Suprapubic skin (tissue), 4 donors: ENCODE data around the gene VAMP2. TPM values are rescaled to one million over a fixed set of nuclear protein-coding genes. Genes with fewer than 3 reads are reported as not detected.

Experiments used
- DNase-seq, 2 donors: peaks; one replicate each; pipeline ENCODE4 v3.0.0-alpha.2; 2019; ENCODE audit warnings: low spot score in 2 of 2
- H3K27ac ChIP-seq: fragments of 200-600 bp; sonication (generic); one replicate; pipeline ENCODE4 v1.5.1; 2019
- H3K27me3 ChIP-seq: fragments of 200-600 bp; sonication (generic); one replicate; pipeline ENCODE4 v1.5.1; 2019
- H3K36me3 ChIP-seq: fragments of 200-600 bp; sonication (generic); one replicate; pipeline ENCODE4 v1.5.1; 2019
- H3K4me1 ChIP-seq: fragments of 200-600 bp; sonication (generic); one replicate; pipeline ENCODE4 v1.5.1; 2019
- H3K4me3 ChIP-seq: fragments of 200-600 bp; sonication (generic); one replicate; pipeline ENCODE4 v1.5.1; 2019; ENCODE audit warnings: mild to moderate bottlenecking
- H3K9me3 ChIP-seq: fragments of 200-600 bp; sonication (generic); one replicate; pipeline ENCODE4 v1.5.1; 2019
- CTCF ChIP-seq, 2 donors: fragments of 200-600 bp in 1 of 2; fragments of 450-650 bp in 1 of 2; sonication (generic) in 1 of 2; IDR thresholded peaks; one replicate each; pipeline ENCODE4 v1.5.1; 2016 to 2019; ENCODE audit warnings: antibody characterized with exemption in 2 of 2, mild to moderate bottlenecking in 1 of 2, moderate library complexity in 1 of 2
- EP300 ChIP-seq: sonication (generic); formaldehyde crosslinking; IDR thresholded peaks from one replicate; pipeline ENCODE4 v1.6.1; 2017; ENCODE audit warnings: antibody characterized with exemption
- POLR2A ChIP-seq, 2 donors: fragments of 450-650 bp; IDR thresholded peaks; one replicate each; pipeline ENCODE4 v1.6.1; 2017; ENCODE audit warnings: antibody characterized with exemption in 2 of 2, mild to moderate bottlenecking in 2 of 2, moderate library complexity in 2 of 2
- POLR2AphosphoS5 ChIP-seq, 3 donors: sonication (generic); formaldehyde crosslinking; IDR thresholded peaks; one replicate each; pipeline ENCODE4 v1.6.1; 2017; ENCODE audit warnings: antibody characterized with exemption in 3 of 3
- WGBS: methylation state at CpG from one replicate; pipeline ENCODE4 v1.1.5; 2018; 5-methylcytosine and 5-hydroxymethylcytosine counted together
- total RNA-seq, 4 donors: library from RNA; depleted of rRNA; stranded (reverse); fragments of >200 nt; gene quantifications; one replicate each; pipeline ENCODE4 v1.1.0, GENCODE V29; 2016

VAMP2 gene
- total RNA-seq, 4 donors from 2014 or later: 41.2 to 64.3 (median 52.8) TPM

DNA sequence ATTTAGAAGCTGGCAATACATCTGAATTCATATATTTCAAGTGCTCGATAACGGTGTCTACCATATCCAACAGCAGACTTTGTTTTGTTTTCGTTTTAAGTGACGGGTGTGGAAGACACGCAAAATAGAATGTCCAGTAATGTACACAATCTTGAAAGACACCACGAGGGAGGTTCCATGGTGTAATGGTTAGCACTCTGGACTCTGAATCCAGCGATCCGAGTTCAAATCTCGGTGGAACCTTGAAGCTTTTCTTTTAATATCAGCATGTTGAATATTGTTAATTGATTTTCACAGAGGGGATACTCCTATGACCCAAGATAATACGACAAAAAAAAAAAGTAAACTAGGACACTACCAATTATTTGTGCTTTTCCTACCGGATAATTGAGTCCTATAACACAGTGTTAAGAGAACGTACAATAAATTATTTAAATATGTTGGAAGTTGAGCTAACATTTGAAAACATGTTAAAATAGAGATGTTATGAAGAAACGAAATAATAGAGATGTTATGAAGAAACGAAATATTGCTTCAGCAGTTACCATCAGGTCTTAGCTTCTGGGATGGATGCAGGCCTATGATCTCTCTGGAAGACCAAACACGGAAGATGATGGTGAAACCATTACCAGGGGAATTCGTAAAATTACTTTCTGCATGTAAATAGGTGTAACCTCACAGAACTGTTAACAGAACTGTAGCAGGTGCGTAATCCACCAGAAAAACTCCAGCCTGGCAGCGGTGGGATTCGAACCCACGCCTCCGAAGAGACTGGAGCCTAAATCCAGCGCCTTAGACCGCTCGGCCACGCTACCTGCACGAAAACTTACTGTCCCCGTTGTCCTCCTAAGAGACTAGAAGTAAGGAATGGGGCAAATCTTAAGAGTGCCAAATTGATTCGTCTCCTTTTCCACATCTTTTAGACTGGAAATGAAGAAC, 42.9 kb downstream of the VAMP2 start:
- peak overlapping the region; percentile 74 for H3K4me3 ChIP-seq
- no peaks in the 10 kb centered on the region for H3K36me3 ChIP-seq
- DNase-seq: peak in 1 of 2 donors; percentile 87
- TF ChIP-seq POLR2A (IDR thresholded peaks at IDR 0.05): no peak
- TF ChIP-seq CTCF (IDR thresholded peaks at IDR 0.05): no peak
- peak; percentile 62 to 83 (median 71) for TF ChIP-seq POLR2AphosphoS5 (IDR thresholded peaks at IDR 0.05)
- H3K27ac ChIP-seq: peak overlapping the region; percentile 91
- H3K27me3 ChIP-seq: peaks cover 28% of the 10 kb centered on the region
- H3K4me1 ChIP-seq: peaks cover 66% of the 10 kb centered on the region
- no peaks in the 10 kb centered on the region for H3K9me3 ChIP-seq
- WGBS: 1% methylated on average over 28 of the region's 28 CpGs

DNA sequence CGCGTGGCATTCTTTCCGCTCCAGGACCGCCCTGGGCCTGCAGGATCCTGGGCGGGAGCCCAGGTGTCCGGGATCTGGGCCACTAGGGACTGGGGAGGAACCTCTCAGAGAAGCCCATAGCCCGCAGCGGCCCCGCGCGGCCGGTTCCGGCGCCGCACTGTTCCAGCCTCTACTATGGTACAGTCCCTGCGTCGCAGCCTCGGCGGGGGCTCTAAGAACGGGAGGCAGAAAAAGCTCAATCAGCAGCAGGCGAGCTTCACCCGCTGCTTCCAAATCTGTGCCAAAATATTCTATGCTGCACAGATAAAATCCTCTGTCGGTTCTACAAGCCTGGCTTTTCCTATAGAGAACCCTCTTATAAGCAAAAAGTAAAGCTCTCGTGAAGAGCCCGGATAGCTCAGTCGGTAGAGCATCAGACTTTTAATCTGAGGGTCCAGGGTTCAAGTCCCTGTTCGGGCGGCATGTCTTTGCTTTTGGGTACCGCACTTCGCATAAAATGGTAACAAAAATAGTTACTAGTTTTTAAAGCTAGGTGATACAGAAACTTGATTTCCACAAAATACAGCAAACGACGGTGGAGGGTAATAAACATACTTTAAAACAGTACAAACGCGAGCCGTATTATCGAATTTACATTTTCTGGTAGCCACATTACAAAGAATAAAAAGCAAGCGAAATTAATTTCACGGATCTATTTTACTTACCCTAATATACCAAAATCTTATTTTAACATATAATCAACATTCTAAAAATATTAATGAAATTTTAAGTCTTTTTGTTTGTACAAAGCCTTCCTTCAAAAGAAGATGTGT, 43.8 kb downstream of the VAMP2 start:
- peaks cover 58% of the 10 kb centered on the region for H3K4me1 ChIP-seq
- peaks cover 34% of the 10 kb centered on the region for H3K27me3 ChIP-seq
- 0% methylated on average over 23 of the region's 38 CpGs for WGBS
- H3K9me3 ChIP-seq: no peaks in the 10 kb centered on the region
- TF ChIP-seq POLR2A (IDR thresholded peaks at IDR 0.05): no peak
- TF ChIP-seq POLR2AphosphoS5 (IDR thresholded peaks at IDR 0.05): peak; percentile 8 to 39 (median 23)
- TF ChIP-seq CTCF (IDR thresholded peaks at IDR 0.05): peak; percentile 75 to 89
- DNase-seq: peak; percentile 93 to 95
- H3K36me3 ChIP-seq: no peaks in the 10 kb centered on the region
- peak overlapping the region; percentile 74 for H3K4me3 ChIP-seq
- peak overlapping the region; percentile 91 for H3K27ac ChIP-seq

GRCh38 chr17:8117980-8118768, 44.6 kb downstream of the VAMP2 start, which contains the start of gene ALOXE3:
Gene ALOXE3 (minus strand): TSS chr17:8118514. CDS start chr17:8117990, 524 bp downstream.
- peak within 1 kb of the TSS; percentile 74 for H3K4me3 ChIP-seq
- TF ChIP-seq POLR2AphosphoS5 (IDR thresholded peaks at IDR 0.05): peak in 2 of 3 donors; percentile 16 to 44
- TF ChIP-seq POLR2A (IDR thresholded peaks at IDR 0.05): no peak
- no peaks in the 10 kb centered on the region for H3K9me3 ChIP-seq
- H3K36me3 ChIP-seq: no peaks in the 10 kb centered on the region
- H3K27me3 ChIP-seq: peaks cover 38% of the 10 kb centered on the region
- H3K4me1 ChIP-seq: peaks cover 50% of the 10 kb centered on the region
- peak in 1 of 2 donors; percentile 79 for DNase-seq
- under 1% methylated on average over 25 of the region's 33 CpGs for WGBS
- H3K27ac ChIP-seq: peak within 1 kb of the TSS; percentile 91

DNA sequence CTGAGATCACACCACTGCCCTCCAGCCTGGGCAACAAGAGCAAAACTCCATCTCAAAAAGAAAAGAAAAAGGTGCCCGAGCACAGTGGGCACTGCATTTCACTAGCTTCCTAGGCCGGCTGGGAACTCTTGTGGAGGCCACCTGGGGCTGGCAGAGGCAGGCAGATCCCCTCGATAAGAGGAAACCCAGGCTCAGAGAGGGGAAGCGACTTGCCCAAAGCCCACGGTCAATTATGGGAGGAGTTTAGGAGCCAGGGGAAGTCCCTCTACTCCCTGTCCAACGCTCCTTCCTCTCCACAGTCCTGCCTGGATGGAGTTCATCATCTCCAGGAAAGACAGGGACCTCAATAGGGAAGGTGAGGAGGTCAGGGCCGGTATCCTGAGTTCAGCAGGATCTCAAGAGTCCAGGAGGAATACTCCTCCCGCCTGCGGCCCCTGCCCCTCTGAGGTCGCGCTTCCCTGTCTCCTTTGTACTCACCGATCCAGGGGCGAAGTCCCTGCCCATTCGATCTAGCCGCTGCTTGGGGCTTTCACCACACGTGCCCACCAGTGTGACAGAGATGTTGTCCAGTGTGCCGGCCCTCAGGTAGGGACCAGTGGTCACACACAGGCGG, 45.3 kb downstream of the VAMP2 start:
- Histone ChIP-seq H3K36me3 (no peaks in the 10 kb centered on the region), H3K27ac (peak overlapping the region; percentile 91), H3K4me3 (peak overlapping the region; percentile 74), H3K27me3 (peaks cover 36% of the 10 kb centered on the region), H3K4me1 (peaks cover 43% of the 10 kb centered on the region), H3K9me3 (no peaks in the 10 kb centered on the region)
- TF ChIP-seq POLR2AphosphoS5 (IDR thresholded peaks at IDR 0.05) (no peak), CTCF (IDR thresholded peaks at IDR 0.05) (no peak)
- WGBS: 17% methylated on average over 17 of the region's 18 CpGs
- DNase-seq: no peak

- Histone ChIP-seq H3K4me1 (peaks cover 36% of the 10 kb centered on the region), H3K9me3 (no peaks in the 10 kb centered on the region), H3K4me3 (no peak overlapping the region), H3K36me3 (no peaks in the 10 kb centered on the region), H3K27ac (no peak overlapping the region), H3K27me3 (peaks cover 39% of the 10 kb centered on the region)
- TF ChIP-seq POLR2AphosphoS5 (IDR thresholded peaks at IDR 0.05) (no peak), EP300 (no peak), POLR2A (IDR thresholded peaks at IDR 0.05) (no peak), CTCF (IDR thresholded peaks at IDR 0.05) (no peak)
- WGBS: 83% methylated on average over 10 of the region's 18 CpGs
- DNase-seq: no peak
Observed at GRCh38 chr17:8116776-8117175, 46.0 kb downstream of the VAMP2 start.
